Measurements from ENCODE around the gene EYS. TPM values are rescaled to one million over a fixed set of nuclear protein-coding genes. Genes with fewer than 3 reads are reported as not detected.

The EYS gene
- total and polyA plus RNA-seq, 2 of the 13 experiments (the other 11 are each of a cell fraction or from before 2014, with no cell fraction given), result 0.04 to 0.07 TPM

DNA sequence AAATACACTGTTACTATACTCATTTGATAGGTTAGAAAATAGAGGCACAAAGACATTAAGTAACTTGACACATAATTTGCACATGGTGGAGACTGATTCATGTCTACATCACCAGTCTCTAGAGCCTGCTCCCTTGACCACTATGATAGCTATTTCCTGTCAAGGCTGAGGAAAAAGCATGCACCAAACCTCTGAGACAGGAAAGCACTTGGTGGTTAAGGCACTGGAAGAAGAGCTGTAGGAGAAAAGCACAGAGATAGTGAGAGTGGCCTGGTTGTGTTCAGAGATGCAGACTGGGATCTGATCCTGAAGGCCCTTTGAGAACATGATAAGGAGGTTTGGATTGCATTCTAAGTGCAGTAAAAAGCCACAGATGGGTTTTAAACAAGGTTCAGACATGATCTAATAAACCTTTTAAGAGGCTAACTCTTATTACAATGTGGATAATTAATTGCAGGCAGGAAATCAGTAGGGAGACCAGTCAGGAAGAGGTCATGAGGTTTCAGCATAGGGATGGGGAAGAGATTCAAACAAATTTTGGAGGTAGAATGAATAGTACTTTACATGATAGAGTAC is 1902.6 kb downstream of the EYS start (continued):
- no peak for TF ChIP-seq ZNF256 (CRISPR knock-in tag; conservative IDR thresholded peaks at IDR 0.05)
- no peak for TF ChIP-seq ZNF577 (CRISPR knock-in tag; IDR thresholded peaks at IDR 0.05; ENCODE audit: borderline replicate concordance, low read depth)
- no peak for TF ChIP-seq SP2 (CRISPR knock-in tag; IDR thresholded peaks at IDR 0.05)
- no peak for TF ChIP-seq ZNF225 (CRISPR knock-in tag; IDR thresholded peaks at IDR 0.05)
- TF ChIP-seq ZNF782 (CRISPR knock-in tag; IDR thresholded peaks at IDR 0.05; ENCODE audit: borderline replicate concordance), result no peak
- no peak for TF ChIP-seq ZNF543 (CRISPR knock-in tag; IDR thresholded peaks at IDR 0.05)
- no peak for TF ChIP-seq BRCA1 (CRISPR knock-in tag; IDR thresholded peaks at IDR 0.05)
- no peak for TF ChIP-seq FOXJ3 (CRISPR knock-in tag; IDR thresholded peaks at IDR 0.05; ENCODE audit: borderline replicate concordance)
- TF ChIP-seq FOXA1 (IDR thresholded peaks at IDR 0.05), result no peak
- TF ChIP-seq FOXA1 (CRISPR knock-in tag; IDR thresholded peaks at IDR 0.05), result no peak
- no peak for TF ChIP-seq TAF15 (IDR thresholded peaks at IDR 0.05; ENCODE audit: low read depth, low read length, poor library complexity, severe bottlenecking)

DNA sequence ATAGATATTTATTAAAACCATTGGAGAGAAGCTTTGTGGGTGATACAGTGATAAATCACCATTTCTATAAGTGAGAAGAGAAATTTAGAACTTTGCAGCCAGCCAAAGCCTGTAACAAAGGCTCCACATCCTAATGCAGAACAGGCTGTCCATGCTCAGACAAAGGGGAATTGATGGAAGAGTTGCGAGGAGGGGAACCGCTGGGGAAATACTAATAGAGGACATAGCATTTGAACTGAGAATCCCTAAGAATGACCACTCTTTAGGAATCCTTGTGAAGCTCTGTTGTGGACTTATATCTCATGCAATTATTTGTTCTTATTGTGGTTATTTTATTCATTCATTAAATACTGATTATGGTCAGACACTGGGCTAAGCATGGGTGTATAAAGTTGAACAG is 1903.7 kb downstream of the EYS start:
- TF ChIP-seq, protein P1, sequence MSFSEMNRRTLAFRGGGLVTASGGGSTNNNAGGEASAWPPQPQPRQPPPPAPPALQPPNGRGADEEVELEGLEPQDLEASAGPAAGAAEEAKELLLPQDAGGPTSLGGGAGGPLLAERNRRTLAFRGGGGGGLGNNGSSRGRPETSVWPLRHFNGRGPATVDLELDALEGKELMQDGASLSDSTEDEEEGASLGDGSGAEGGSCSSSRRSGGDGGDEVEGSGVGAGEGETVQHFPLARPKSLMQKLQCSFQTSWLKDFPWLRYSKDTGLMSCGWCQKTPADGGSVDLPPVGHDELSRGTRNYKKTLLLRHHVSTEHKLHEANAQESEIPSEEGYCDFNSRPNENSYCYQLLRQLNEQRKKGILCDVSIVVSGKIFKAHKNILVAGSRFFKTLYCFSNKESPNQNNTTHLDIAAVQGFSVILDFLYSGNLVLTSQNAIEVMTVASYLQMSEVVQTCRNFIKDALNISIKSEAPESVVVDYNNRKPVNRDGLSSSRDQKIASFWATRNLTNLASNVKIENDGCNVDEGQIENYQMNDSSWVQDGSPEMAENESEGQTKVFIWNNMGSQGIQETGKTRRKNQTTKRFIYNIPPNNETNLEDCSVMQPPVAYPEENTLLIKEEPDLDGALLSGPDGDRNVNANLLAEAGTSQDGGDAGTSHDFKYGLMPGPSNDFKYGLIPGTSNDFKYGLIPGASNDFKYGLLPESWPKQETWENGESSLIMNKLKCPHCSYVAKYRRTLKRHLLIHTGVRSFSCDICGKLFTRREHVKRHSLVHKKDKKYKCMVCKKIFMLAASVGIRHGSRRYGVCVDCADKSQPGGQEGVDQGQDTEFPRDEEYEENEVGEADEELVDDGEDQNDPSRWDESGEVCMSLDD (CRISPR knock-in tag; IDR thresholded peaks at IDR 0.05; ENCODE audit: borderline replicate concordance), result no peak
- TF ChIP-seq FOXK2 (IDR thresholded peaks at IDR 0.05), result no peak
- TF ChIP-seq TP53 (CRISPR knock-in tag; conservative IDR thresholded peaks at IDR 0.05), result no peak
- TF ChIP-seq NCOA2 (CRISPR knock-in tag; IDR thresholded peaks at IDR 0.05), result no peak
- no peak for TF ChIP-seq DPF2 (CRISPR knock-in tag; IDR thresholded peaks at IDR 0.05; ENCODE audit: borderline replicate concordance, low read depth)
- TF ChIP-seq ZBTB1 (CRISPR knock-in tag; IDR thresholded peaks at IDR 0.05; ENCODE audit: borderline replicate concordance), result no peak
- no peak for TF ChIP-seq CENPT (CRISPR knock-in tag; IDR thresholded peaks at IDR 0.05; ENCODE audit: low read depth)
- TF ChIP-seq EEA1 (CRISPR knock-in tag; IDR thresholded peaks at IDR 0.05; ENCODE audit: borderline replicate concordance), result no peak
- no peak for TF ChIP-seq U2AF2 (IDR thresholded peaks at IDR 0.05; ENCODE audit: low read depth, low read length)
- ATAC-seq (no peak), DNase-seq (ENCODE audit: low spot score) (no peak), FAIRE-seq (no peak)
- ChIA-PET CTCF (ENCODE audit: low intra/inter-chr PET ratio, low total read pairs) (interaction anchor here (1.3 to 2.0 kb wide), 3 partner anchors 205 to 495 kb away, joined by 5 to 13 read pairs (median 12); no protein-coding TSS in a partner anchor), POLR2A (interaction anchor here (1.5 kb wide), 1 partner anchor 230 kb away, joined by 6 read pairs; no protein-coding TSS in a partner anchor)
- no peak overlapping the region for H3K4me2 ChIP-seq (ENCODE audit: low read depth, low read length)
- in situ Hi-C loops (cut with HindIII; ENCODE audit: extremely low pct_ligation_motif_present, low pct_unique_long_range_greater_than_20kb), result loop anchor here (25.0 kb wide), 1 partner anchor 741 kb away; no protein-coding TSS in a partner anchor
- H4K20me1 ChIP-seq (ENCODE audit: insufficient read depth, low read length), result no peaks in the 10 kb centered on the region
- H3K27me3 ChIP-seq (ENCODE audit: control insufficient read depth in 1 of 2, insufficient read depth in 2 of 2, low read length in 2 of 2), result no peaks in the 10 kb centered on the region
- no peak overlapping the region for H3K9ac ChIP-seq (ENCODE audit: insufficient read depth, low read depth, low read length)
- no peak overlapping the region for H3K4me3 ChIP-seq (replicated peaks in 1 of 3; ENCODE audit: insufficient read depth in 1 of 3, low read depth in 2 of 3, low read length in 3 of 3)
- peaks cover 54% of the 10 kb centered on the region for H3K4me1 ChIP-seq (ENCODE audit: insufficient read depth, low read length)
- no peaks in the 10 kb centered on the region for H3K9me3 ChIP-seq (ENCODE audit: low read length)
- 96% methylated on average over 2 of the region's 2 CpGs for WGBS (ENCODE audit: low lambda C conversion rate)
- no peak overlapping the region for H3K27ac ChIP-seq (ENCODE audit: extremely low read length, insufficient read depth, low read length)
- H2AFZ ChIP-seq (ENCODE audit: low read length), result no peak overlapping the region
- no peaks in the 10 kb centered on the region for H3K36me3 ChIP-seq (replicated peaks in 1 of 2; ENCODE audit: control insufficient read depth in 1 of 2, insufficient read depth in 2 of 2, low read length in 2 of 2)
- no peaks in the 10 kb centered on the region for H3K79me2 ChIP-seq (ENCODE audit: insufficient read depth, low read length)
- intact Hi-C loops (cut with micrococcal nuclease; ENCODE audit: unreplicated experiment), result loop anchor here (2.0 kb wide), 2 partner anchors 39 to 229 kb away; no protein-coding TSS in a partner anchor
- BruUV-seq (replicated peaks), result no TSS peak

All from HepG2 (cell line).